ENCODE data around the gene RAB40C. TPM values are rescaled to one million over a fixed set of nuclear protein-coding genes. Genes with fewer than 3 reads are reported as not detected.

RAB40C gene
- total and polyA plus RNA-seq, 4 donors, result 25.1 to 58.9 (median 43.9) TPM

GRCh38 chr16:667780-668518 is 78.1 kb downstream of the RAB40C start, which contains the start of gene RHOT2:
TSS of gene RHOT2 (plus strand) at chr16:668132. CDS start at chr16:668200, 68 bp downstream.
- peak; percentile 95 for TF ChIP-seq CTCF (IDR thresholded peaks at IDR 0.05; ENCODE audit: control extremely low read depth, extremely low read depth)
- no peaks in the 10 kb centered on the region for H3K27me3 ChIP-seq (ENCODE audit: control insufficient read depth in 3 of 3, insufficient read depth in 3 of 3, low read length in 2 of 3)
- H3K4me1 ChIP-seq (ENCODE audit: control insufficient read depth in 5 of 5, insufficient read depth in 5 of 5, low read length in 5 of 5), result peaks cover 0 to 15% (median 3%) of the 10 kb centered on the region in 5 donors
- no peak within 1 kb of the TSS for H3K9ac ChIP-seq (ENCODE audit: insufficient read depth in 1 of 2, low read length in 2 of 2)
- 1% methylated on average over 62 to 78 of the region's 78 CpGs for WGBS, 2 donors
- ATAC-seq (ENCODE audit: insufficient read depth, low FRiP score), result peak; percentile 94
- DNase-seq, result peak; percentile 91 to 94 (median 94)
- H3K4me3 ChIP-seq, result peak within 1 kb of the TSS; percentile 79
- peaks cover 2 to 36% (median 15%) of the 10 kb centered on the region in 4 donors for H3K36me3 ChIP-seq (ENCODE audit: control insufficient read depth in 4 of 4, insufficient read depth in 4 of 4, low read length in 4 of 4)
- peak within 1 kb of the TSS; percentile 75 to 84 for H3K27ac ChIP-seq (ENCODE audit: low read depth in 1 of 2, low read length in 1 of 2)
- peaks cover 0 to 4% (median 0%) of the 10 kb centered on the region in 4 donors for H3K9me3 ChIP-seq (ENCODE audit: control insufficient read depth in 4 of 4, insufficient read depth in 3 of 4, low read length in 3 of 4)

- peaks cover 0 to 4% (median 0%) of the 10 kb centered on the region in 4 donors for H3K9me3 ChIP-seq (ENCODE audit: control insufficient read depth in 4 of 4, insufficient read depth in 3 of 4, low read length in 3 of 4)
- DNase-seq, result no peak
- ATAC-seq (ENCODE audit: insufficient read depth, low FRiP score), result peak; percentile 8
- no peak for TF ChIP-seq CTCF (IDR thresholded peaks at IDR 0.05; ENCODE audit: control extremely low read depth, extremely low read depth)
- no peaks in the 10 kb centered on the region for H3K27me3 ChIP-seq (ENCODE audit: control insufficient read depth in 3 of 3, insufficient read depth in 3 of 3, low read length in 2 of 3)
- peaks cover 0 to 15% (median 3%) of the 10 kb centered on the region in 5 donors for H3K4me1 ChIP-seq (ENCODE audit: control insufficient read depth in 5 of 5, insufficient read depth in 5 of 5, low read length in 5 of 5)
- no peak overlapping the region for H3K9ac ChIP-seq (ENCODE audit: insufficient read depth in 1 of 2, low read length in 2 of 2)
- H3K27ac ChIP-seq (ENCODE audit: low read depth in 1 of 2, low read length in 1 of 2), result peak overlapping the region; percentile 75 to 84
- 8 to 10% methylated on average over 41 to 50 of the region's 50 CpGs for WGBS, 2 donors
- H3K4me3 ChIP-seq, result peak overlapping the region; percentile 79
- peaks cover 2 to 43% (median 19%) of the 10 kb centered on the region in 4 donors for H3K36me3 ChIP-seq (ENCODE audit: control insufficient read depth in 4 of 4, insufficient read depth in 4 of 4, low read length in 4 of 4)
Observed at GRCh38 chr16:668519-669171, 78.8 kb downstream of the RAB40C start.

GRCh38 chr16:669666-670065 is 79.8 kb downstream of the RAB40C start:
- ATAC-seq (ENCODE audit: insufficient read depth, low FRiP score) (no peak), DNase-seq (no peak)
- TF ChIP-seq CTCF (IDR thresholded peaks at IDR 0.05; ENCODE audit: control extremely low read depth, extremely low read depth), result no peak
- 94 to 96% methylated on average over 10 to 13 of the region's 13 CpGs for WGBS, 2 donors
- Histone ChIP-seq H3K36me3 (ENCODE audit: control insufficient read depth in 4 of 4, insufficient read depth in 4 of 4, low read length in 4 of 4) (peaks cover 2 to 46% (median 19%) of the 10 kb centered on the region in 4 donors), H3K9me3 (ENCODE audit: control insufficient read depth in 4 of 4, insufficient read depth in 3 of 4, low read length in 3 of 4) (peaks cover 0 to 4% (median 0%) of the 10 kb centered on the region in 4 donors), H3K27me3 (ENCODE audit: control insufficient read depth in 3 of 3, insufficient read depth in 3 of 3, low read length in 2 of 3) (no peaks in the 10 kb centered on the region), H3K9ac (ENCODE audit: insufficient read depth in 1 of 2, low read length in 2 of 2) (no peak overlapping the region), H3K4me3 (no peak overlapping the region), H3K27ac (ENCODE audit: low read depth in 1 of 2, low read length in 1 of 2) (no peak overlapping the region), H3K4me1 (ENCODE audit: control insufficient read depth in 5 of 5, insufficient read depth in 5 of 5, low read length in 5 of 5) (peaks cover 0 to 15% (median 3%) of the 10 kb centered on the region in 5 donors)

Measured in lung (tissue), 12 donors.